HCT116 (cell line): ENCODE measurements around the gene CLEC19A. TPM values are rescaled to one million over a fixed set of nuclear protein-coding genes. Genes with fewer than 3 reads are reported as not detected.

Experiments used
- ATAC-seq: fragments of 200-7000 bp; cut with Tn5 transposase; 2 replicates; pipeline ENCODE4 v1.9.1; 2020; ENCODE audit warnings: mild to moderate bottlenecking, moderate library complexity
- BruUV-seq: library from RNA; stranded (reverse); fragments of 400-500 nt; replicated peaks from 2 replicates; lab custom pipeline; 2021; lab: Mats Ljungman, UMichigan
- CTCF ChIA-PET: fragments of 300-600 bp; sonication (Branson Sonifier 250); formaldehyde crosslinking; loops from one replicate; lab custom pipeline; 2021; ENCODE audit warnings: antibody characterized with exemption; lab: Charles Lee
- POLR2A ChIA-PET: fragments of 300-600, 350-600 bp; sonication (Branson Sonifier 250); formaldehyde crosslinking; loops from one replicate; lab custom pipeline; 2021; ENCODE audit warnings: antibody characterized with exemption; lab: Charles Lee
- RAD21 ChIA-PET, 2 experiments: fragments of 300-600 bp; sonication (Branson Sonifier 250); formaldehyde crosslinking; loops; one replicate each; lab custom pipeline; 2023; ENCODE audit warnings: low total read pairs in 2 of 2; ENCODE audit not compliant: uncharacterized antibody in 2 of 2, unreplicated experiment in 2 of 2, low non-redundant PET in 1 of 2; lab: Charles Lee
- DNase-seq: peaks from one replicate; pipeline ENCODE4 v3.0.0-alpha.2; 2010; ENCODE audit warnings: low read depth, low spot score
- H2AFZ ChIP-seq: fragments of 200-600 bp; shearing (Covaris generic), sonication (generic); 2 replicates; pipeline ENCODE4 v1.6.1; 2017; ENCODE audit warnings: low read depth, mixed run types, mixed read lengths, antibody characterized with exemption, low read length; ENCODE audit not compliant: poor library complexity, severe bottlenecking
- H3K27ac ChIP-seq: 2 replicates; pipeline ENCODE4 v1.5.1; 2012; ENCODE audit warnings: low read depth, low read length
- H3K27me3 ChIP-seq: fragments of 200-600 bp; sonication (generic); 2 replicates; pipeline ENCODE4 v1.6.1; 2016; ENCODE audit warnings: mixed run types, low read length, mixed read lengths; ENCODE audit not compliant: insufficient read depth
- H3K36me3 ChIP-seq, 2 experiments: fragments of 200-500 bp in 1 of 2; fragments of 200-600 bp in 1 of 2; sonication (Bioruptor generic) in 1 of 2; sonication (generic) in 1 of 2; 2 replicates each; pipeline versions ENCODE4 v1.5.1 to v1.6.1; 2014 to 2016; ENCODE audit warnings: low read length in 2 of 2, inconsistent platforms in 1 of 2, mixed read lengths in 1 of 2, mixed run types in 1 of 2; ENCODE audit not compliant: insufficient read depth in 2 of 2, control insufficient read depth in 1 of 2
- H3K4me1 ChIP-seq, 2 experiments: fragments of 200-600 bp in 1 of 2; sonication (generic) in 1 of 2; 2 replicates each; pipeline versions ENCODE4 v1.5.1 to v1.6.1; 2012 to 2017; ENCODE audit warnings: low read length in 2 of 2, inconsistent platforms in 1 of 2, mild to moderate bottlenecking in 1 of 2, mixed read lengths in 1 of 2, mixed run types in 1 of 2, moderate library complexity in 1 of 2; ENCODE audit not compliant: insufficient read depth in 2 of 2, control insufficient read depth in 1 of 2
- H3K4me2 ChIP-seq: fragments of 200-600 bp; sonication (generic); 2 replicates; pipeline ENCODE4 v1.6.1; 2017; ENCODE audit warnings: mixed run types, low read length, mixed read lengths
- H3K4me3 ChIP-seq, 2 experiments: fragments of 200-600 bp in 1 of 2; sonication (generic) in 1 of 2; replicated peaks in 1 of 2; 2 replicates each; pipeline ENCODE4 v1.5.1; 2011 to 2016; ENCODE audit warnings: low read length in 2 of 2, control low read depth in 1 of 2, low read depth in 1 of 2, mild to moderate bottlenecking in 1 of 2, mixed read lengths in 1 of 2, mixed run types in 1 of 2
- H3K79me2 ChIP-seq: fragments of 200-600 bp; sonication (generic); 2 replicates; pipeline ENCODE4 v1.6.1; 2017; ENCODE audit warnings: mild to moderate bottlenecking, mixed run types, low read length, moderate library complexity, mixed read lengths; ENCODE audit not compliant: insufficient read depth
- H3K9ac ChIP-seq: fragments of 200-600 bp; sonication (generic); 2 replicates; pipeline ENCODE4 v1.6.1; 2016; ENCODE audit warnings: low read length, mixed read lengths
- H3K9me2 ChIP-seq: fragments of 200-600 bp; sonication (generic), shearing (Covaris generic); 2 replicates; pipeline ENCODE4 v1.6.1; 2017; ENCODE audit warnings: mixed run types, mild to moderate bottlenecking, moderate library complexity; ENCODE audit not compliant: insufficient read depth
- H3K9me3 ChIP-seq, 2 experiments: fragments of 200-500 bp in 1 of 2; fragments of 200-600 bp in 1 of 2; sonication (Bioruptor generic) in 1 of 2; sonication (generic) in 1 of 2; 2 replicates each; pipeline ENCODE4 v1.6.1; 2014 to 2017; ENCODE audit warnings: low read length in 2 of 2, mixed read lengths in 2 of 2, inconsistent platforms in 1 of 2, low read depth in 1 of 2, mild to moderate bottlenecking in 1 of 2, mixed run types in 1 of 2, moderate library complexity in 1 of 2; ENCODE audit not compliant: control insufficient read depth in 1 of 2, insufficient read depth in 1 of 2
- H4K20me1 ChIP-seq: fragments of 200-600 bp; sonication (generic), shearing (Covaris generic); 2 replicates; pipeline ENCODE4 v1.6.1; 2017; ENCODE audit warnings: mixed run types, mild to moderate bottlenecking, moderate library complexity; ENCODE audit not compliant: insufficient read depth
- CBX3 ChIP-seq: IDR thresholded peaks from 2 replicates; pipeline ENCODE4 v1.6.1; 2012; ENCODE audit warnings: low read depth
- CEBPB ChIP-seq: IDR thresholded peaks from 2 replicates; pipeline ENCODE4 v1.6.1; 2012; ENCODE audit warnings: low read depth
- EGR1 ChIP-seq: IDR thresholded peaks from 2 replicates; pipeline ENCODE4 v1.6.1; 2012; ENCODE audit warnings: low read depth
- ELF1 ChIP-seq: IDR thresholded peaks from 2 replicates; pipeline ENCODE4 v1.6.1; 2012; ENCODE audit warnings: low read depth, borderline replicate concordance
- EZH2phosphoT487 ChIP-seq: fragments of 200-600 bp; IDR thresholded peaks from 2 replicates; pipeline ENCODE4 v1.6.1; 2018; ENCODE audit warnings: antibody characterized with exemption, borderline replicate concordance
- FOSL1 ChIP-seq: IDR thresholded peaks from 2 replicates; pipeline ENCODE4 v1.6.1; 2012; ENCODE audit warnings: low read depth
- JUND ChIP-seq: IDR thresholded peaks from 2 replicates; pipeline ENCODE4 v1.6.1; 2012
- POLR2A ChIP-seq: IDR thresholded peaks from 2 replicates; pipeline ENCODE4 v1.7.0; 2011; ENCODE audit warnings: borderline replicate concordance; ENCODE audit not compliant: insufficient read depth, insufficient read length; ENCODE audit errors: extremely low read depth
- SIN3A ChIP-seq: IDR thresholded peaks from 2 replicates; pipeline ENCODE4 v1.6.1; 2012; ENCODE audit warnings: low read depth
- SP1 ChIP-seq: IDR thresholded peaks from 2 replicates; pipeline ENCODE4 v1.6.1; 2012; ENCODE audit warnings: low read depth
- TCF7L2 ChIP-seq: IDR thresholded peaks from 2 replicates; pipeline ENCODE4 v1.7.0; 2011; ENCODE audit warnings: borderline replicate concordance, inconsistent platforms; ENCODE audit not compliant: insufficient read depth, insufficient read length; ENCODE audit errors: extremely low read depth
- intact Hi-C: fragments of 100-400 bp; cut with micrococcal nuclease; formaldehyde crosslinking; loops from 2 replicates; pipeline ENCODE4 v1.10.0; 2022
- total RNA-seq: library from RNA; stranded (reverse); gene quantifications from one replicate; pipeline ENCODE4 v1.2.1, GENCODE V29; 2021; ENCODE audit not compliant: unreplicated experiment
- TF ChIP-seq, protein P1 (sequence below): IDR thresholded peaks from 2 replicates; pipeline ENCODE4 v1.6.1; 2012
- TF ChIP-seq, protein P2 (sequence below): IDR thresholded peaks from 2 replicates; pipeline ENCODE4 v1.6.1; 2011; ENCODE audit warnings: mild to moderate bottlenecking, low read length, moderate library complexity; ENCODE audit not compliant: insufficient replicate concordance; ENCODE audit errors: extremely low read depth
- TF ChIP-seq, protein P3 (sequence below), 3 experiments: fragments of 200-600 bp in 1 of 3; sonication (generic) in 1 of 3; IDR thresholded peaks in 2 of 3; conservative IDR thresholded peaks in 1 of 3; 2 replicates each; pipeline ENCODE4 v1.5.1; 2012 to 2017; ENCODE audit warnings: low read depth in 2 of 3, low read length in 2 of 3, antibody characterized with exemption in 1 of 3, borderline replicate concordance in 1 of 3, control low read depth in 1 of 3, mild to moderate bottlenecking in 1 of 3, mixed read lengths in 1 of 3, mixed run types in 1 of 3, moderate library complexity in 1 of 3; ENCODE audit not compliant: insufficient read depth in 1 of 3

The CLEC19A gene
- total RNA-seq, 1 experiment from 2014 or later: not detected

GRCh38 chr16:19301931-19302330 lies 16.4 kb downstream of the CLEC19A start:
- no TSS peak for BruUV-seq
- H4K20me1 ChIP-seq: no peaks in the 10 kb centered on the region
- H3K27ac ChIP-seq: no peak overlapping the region
- H3K4me3 ChIP-seq: no peak overlapping the region
- H3K27me3 ChIP-seq: no peaks in the 10 kb centered on the region; the same call in 1 of the 2 replicates
- no peak overlapping the region for H3K4me2 ChIP-seq
- CTCF ChIA-PET: no interaction called here
- no peaks in the 10 kb centered on the region for H3K79me2 ChIP-seq
- no peak overlapping the region for H3K9ac ChIP-seq
- POLR2A ChIA-PET: no interaction called here
- H3K9me2 ChIP-seq: no peaks in the 10 kb centered on the region
- no peak overlapping the region for H2AFZ ChIP-seq
- RAD21 ChIA-PET: no interaction called here
- no peak for DNase-seq
- H3K9me3 ChIP-seq: no peaks in the 10 kb centered on the region
- intact Hi-C loops: no loop called here
- no peaks in the 10 kb centered on the region for H3K36me3 ChIP-seq
- H3K4me1 ChIP-seq: peaks cover 0 to 5% of the 10 kb centered on the region in 2 experiments; a peak in 1 of 4 replicates
- TF ChIP-seq, protein P1, sequence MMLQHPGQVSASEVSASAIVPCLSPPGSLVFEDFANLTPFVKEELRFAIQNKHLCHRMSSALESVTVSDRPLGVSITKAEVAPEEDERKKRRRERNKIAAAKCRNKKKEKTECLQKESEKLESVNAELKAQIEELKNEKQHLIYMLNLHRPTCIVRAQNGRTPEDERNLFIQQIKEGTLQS: no peak
- TF ChIP-seq SIN3A (no peak), EGR1 (no peak), POLR2A (no peak), EZH2phosphoT487 (no peak), CEBPB (no peak), SP1 (no peak), FOSL1 (no peak), TCF7L2 (no peak), JUND (no peak), CBX3 (no peak), ELF1 (no peak)
- TF ChIP-seq, protein P2, sequence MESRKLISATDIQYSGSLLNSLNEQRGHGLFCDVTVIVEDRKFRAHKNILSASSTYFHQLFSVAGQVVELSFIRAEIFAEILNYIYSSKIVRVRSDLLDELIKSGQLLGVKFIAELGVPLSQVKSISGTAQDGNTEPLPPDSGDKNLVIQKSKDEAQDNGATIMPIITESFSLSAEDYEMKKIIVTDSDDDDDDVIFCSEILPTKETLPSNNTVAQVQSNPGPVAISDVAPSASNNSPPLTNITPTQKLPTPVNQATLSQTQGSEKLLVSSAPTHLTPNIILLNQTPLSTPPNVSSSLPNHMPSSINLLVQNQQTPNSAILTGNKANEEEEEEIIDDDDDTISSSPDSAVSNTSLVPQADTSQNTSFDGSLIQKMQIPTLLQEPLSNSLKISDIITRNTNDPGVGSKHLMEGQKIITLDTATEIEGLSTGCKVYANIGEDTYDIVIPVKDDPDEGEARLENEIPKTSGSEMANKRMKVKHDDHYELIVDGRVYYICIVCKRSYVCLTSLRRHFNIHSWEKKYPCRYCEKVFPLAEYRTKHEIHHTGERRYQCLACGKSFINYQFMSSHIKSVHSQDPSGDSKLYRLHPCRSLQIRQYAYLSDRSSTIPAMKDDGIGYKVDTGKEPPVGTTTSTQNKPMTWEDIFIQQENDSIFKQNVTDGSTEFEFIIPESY: no peak
- TF ChIP-seq, protein P3, sequence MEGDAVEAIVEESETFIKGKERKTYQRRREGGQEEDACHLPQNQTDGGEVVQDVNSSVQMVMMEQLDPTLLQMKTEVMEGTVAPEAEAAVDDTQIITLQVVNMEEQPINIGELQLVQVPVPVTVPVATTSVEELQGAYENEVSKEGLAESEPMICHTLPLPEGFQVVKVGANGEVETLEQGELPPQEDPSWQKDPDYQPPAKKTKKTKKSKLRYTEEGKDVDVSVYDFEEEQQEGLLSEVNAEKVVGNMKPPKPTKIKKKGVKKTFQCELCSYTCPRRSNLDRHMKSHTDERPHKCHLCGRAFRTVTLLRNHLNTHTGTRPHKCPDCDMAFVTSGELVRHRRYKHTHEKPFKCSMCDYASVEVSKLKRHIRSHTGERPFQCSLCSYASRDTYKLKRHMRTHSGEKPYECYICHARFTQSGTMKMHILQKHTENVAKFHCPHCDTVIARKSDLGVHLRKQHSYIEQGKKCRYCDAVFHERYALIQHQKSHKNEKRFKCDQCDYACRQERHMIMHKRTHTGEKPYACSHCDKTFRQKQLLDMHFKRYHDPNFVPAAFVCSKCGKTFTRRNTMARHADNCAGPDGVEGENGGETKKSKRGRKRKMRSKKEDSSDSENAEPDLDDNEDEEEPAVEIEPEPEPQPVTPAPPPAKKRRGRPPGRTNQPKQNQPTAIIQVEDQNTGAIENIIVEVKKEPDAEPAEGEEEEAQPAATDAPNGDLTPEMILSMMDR (IDR thresholded peaks at IDR 0.05 in 2 of 3, conservative IDR thresholded peaks at IDR 0.05 in 1 of 3; ENCODE audit: borderline replicate concordance in 1 of 3, insufficient read depth in 1 of 3, low read depth in 2 of 3, low read length in 2 of 3): no peak
- no peak for ATAC-seq
